Psoas muscle (tissue), 8 donors: Measurements from ENCODE around the gene PACS2. TPM values are rescaled to one million over a fixed set of nuclear protein-coding genes. Genes with fewer than 3 reads are reported as not detected.

Experiments used
- ATAC-seq, 4 donors: fragments of 200-7000 bp; cut with Tn5 transposase; one replicate each; pipeline ENCODE4 v1.9.1; 2020; ENCODE audit warnings: moderate library complexity in 3 of 4, mild to moderate bottlenecking in 2 of 4
- DNase-seq, 2 donors: peaks; one replicate each; pipeline ENCODE4 v3.0.0-alpha.2; 2020
- H3K27ac ChIP-seq: fragments of 200-600 bp; one replicate; pipeline ENCODE4 v1.8.0; 2022
- H3K27me3 ChIP-seq, 3 donors: fragments of 200-600 bp in 1 of 3; one replicate each; pipeline versions ENCODE4 v1.6.1 to v1.8.0; 2013 to 2022; ENCODE audit warnings: low read length in 2 of 3, mild to moderate bottlenecking in 2 of 3, moderate library complexity in 1 of 3; ENCODE audit not compliant: insufficient read depth in 3 of 3
- H3K36me3 ChIP-seq, 2 donors: fragments of 200-600 bp in 1 of 2; one replicate each; pipeline versions ENCODE4 v1.6.1 to v1.8.0; 2013 to 2022; ENCODE audit warnings: low read depth in 1 of 2, mild to moderate bottlenecking in 1 of 2, moderate library complexity in 1 of 2; ENCODE audit not compliant: insufficient read depth in 1 of 2
- H3K4me1 ChIP-seq: fragments of 200-600 bp; one replicate; pipeline ENCODE4 v1.8.0; 2022
- H3K4me3 ChIP-seq: fragments of 200-600 bp; one replicate; pipeline ENCODE4 v1.8.0; 2022; ENCODE audit warnings: mild to moderate bottlenecking
- H3K9me3 ChIP-seq: fragments of 200-600 bp; one replicate; pipeline ENCODE4 v1.8.0; 2022
- CTCF ChIP-seq: fragments of 200-600 bp; IDR thresholded peaks from one replicate; pipeline ENCODE4 v1.8.0; 2022; ENCODE audit warnings: antibody characterized with exemption
- WGBS, 3 donors: extraction: QIAGEN DNeasy Blood & Tissue Kit; methylation state at CpG; one replicate each; pipeline versions ENCODE4 v1.1.6 to v1.1.7; 2013; 5-methylcytosine and 5-hydroxymethylcytosine counted together
- intact Hi-C, 2 donors: fragments of 100-400 bp; cut with DNase I; formaldehyde crosslinking; loops; one replicate each; pipeline versions ENCODE4 v1.11.0 to v1.14.2; 2022
- polyA plus RNA-seq, 3 donors: library from polyadenylated mRNA; stranded (reverse); fragments of 200-250 nt; gene quantifications; one replicate each; pipeline ENCODE4 v1.2.3, GENCODE V29; 2013
- total RNA-seq, 4 donors: library from RNA; stranded (reverse); fragmentation: NEBNext Ultra II Directional in 2 of 4; extraction: Animal tissue kit (Norgen Biotek cat#: 25700) in 2 of 4; gene quantifications; one replicate each; pipeline versions ENCODE4 v1.2.1 to v1.2.4, GENCODE V29; 2021 to 2023
- donor health status: healthy with polysubstance abuse.
- donor health status: DM: no; HTN: no; CAD: no; lungs with moderate emphysema.
- donor health status: Bipolar disorder and iron deficiency.
- donor health status: healthy.
- donor health status: DM: yes; HTN: yes; CAD: no.
- donor health status: DM: no; HTN: no; CAD: no.
- donor health status: DM: no; HTN: no; CAD: no.
- donor health status: DM: yes; HTN: yes; CAD: no.

The PACS2 gene
- total and polyA plus RNA-seq, 7 donors = 57.1 to 83.1 (median 72.8) TPM

- Histone ChIP-seq H3K4me3 (no peak overlapping the region), H3K27me3 (no peaks in the 10 kb centered on the region), H3K36me3 (peaks cover 0 to 32% of the 10 kb centered on the region in 2 donors), H3K4me1 (no peaks in the 10 kb centered on the region), H3K9me3 (no peaks in the 10 kb centered on the region), H3K27ac (no peak overlapping the region)
- intact Hi-C loops = no loop called here
- TF ChIP-seq CTCF = no peak
- ATAC-seq (no peak), DNase-seq (no peak)
- 91 to 93% (median 91%) methylated on average over 11 of the region's 11 CpGs for WGBS, 3 donors
Observed at GRCh38 chr14:105378199-105378598, 63.7 kb downstream of the PACS2 start.

GRCh38 chr14:105378873-105379685 lies 64.5 kb downstream of the PACS2 start:
- no peaks in the 10 kb centered on the region for H3K4me1 ChIP-seq
- no peak overlapping the region for H3K4me3 ChIP-seq
- DNase-seq (no peak), ATAC-seq (no peak)
- H3K27me3 ChIP-seq = no peaks in the 10 kb centered on the region
- intact Hi-C loops = no loop called here
- TF ChIP-seq CTCF = no peak
- no peak overlapping the region for H3K27ac ChIP-seq
- 86 to 90% (median 88%) methylated on average over 17 of the region's 17 CpGs for WGBS, 3 donors
- H3K36me3 ChIP-seq = peaks cover 2 to 40% of the 10 kb centered on the region in 2 donors
- no peaks in the 10 kb centered on the region for H3K9me3 ChIP-seq

- H3K4me1 ChIP-seq = no peaks in the 10 kb centered on the region
- no peaks in the 10 kb centered on the region for H3K27me3 ChIP-seq
- no peak for TF ChIP-seq CTCF
- intact Hi-C loops = no loop called here
- H3K4me3 ChIP-seq = no peak overlapping the region
- H3K9me3 ChIP-seq = no peaks in the 10 kb centered on the region
- WGBS, 3 donors = 94 to 96% (median 95%) methylated on average over 13 to 14 of the region's 14 CpGs
- ATAC-seq = no peak
- DNase-seq = peak in 1 of 2 donors; percentile 43
- no peak overlapping the region for H3K27ac ChIP-seq
- H3K36me3 ChIP-seq = peaks cover 2 to 47% of the 10 kb centered on the region in 2 donors
Observed at GRCh38 chr14:105379946-105380345, 65.4 kb downstream of the PACS2 start.

- H3K27me3 ChIP-seq = no peaks in the 10 kb centered on the region
- intact Hi-C loops = no loop called here
- no peak overlapping the region for H3K27ac ChIP-seq
- H3K36me3 ChIP-seq = peaks cover 2 to 55% of the 10 kb centered on the region in 2 donors
- H3K4me3 ChIP-seq = no peak overlapping the region
- DNase-seq (no peak), ATAC-seq (no peak)
- 87 to 91% (median 89%) methylated on average over 19 of the region's 19 CpGs for WGBS, 3 donors
- no peaks in the 10 kb centered on the region for H3K4me1 ChIP-seq
- no peak for TF ChIP-seq CTCF
- no peaks in the 10 kb centered on the region for H3K9me3 ChIP-seq
Observed at GRCh38 chr14:105380756-105381155, 66.2 kb downstream of the PACS2 start.
